H9 (cell line): ENCODE measurements around the gene KRCC1. TPM values are rescaled to one million over a fixed set of nuclear protein-coding genes. Genes with fewer than 3 reads are reported as not detected.
A peak's percentile ranks its signal among the peaks of the same experiment; 100 is the strongest.

Experiments used
- DNase-seq: peaks from one replicate; pipeline ENCODE4 v3.0.0-alpha.2; 2017
- H2AFZ ChIP-seq: one replicate; pipeline ENCODE4 v1.6.1; 2013; ENCODE audit warnings: mild to moderate bottlenecking, low read length, control low read depth, moderate library complexity
- H2AK5ac ChIP-seq: 2 replicates; pipeline ENCODE4 v1.6.1; 2013; ENCODE audit warnings: low read length, control low read depth, mixed read lengths; ENCODE audit not compliant: insufficient read length
- H2BK120ac ChIP-seq: one replicate; pipeline ENCODE4 v1.6.1; 2013; ENCODE audit warnings: low read depth, mild to moderate bottlenecking, low read length, control low read depth, inconsistent platforms; ENCODE audit not compliant: poor library complexity, severe bottlenecking
- H2BK12ac ChIP-seq: 2 replicates; pipeline ENCODE4 v1.6.1; 2013; ENCODE audit warnings: low read length, control low read depth, mixed read lengths, low read depth; ENCODE audit not compliant: insufficient read length
- H2BK15ac ChIP-seq: 2 replicates; pipeline ENCODE4 v1.6.1; 2013; ENCODE audit warnings: low read depth, low read length, control low read depth
- H2BK20ac ChIP-seq: one replicate; pipeline ENCODE4 v1.6.1; 2013; ENCODE audit warnings: low read depth, mild to moderate bottlenecking, low read length, control low read depth, inconsistent platforms; ENCODE audit not compliant: poor library complexity, severe bottlenecking
- H2BK5ac ChIP-seq: 2 replicates; pipeline ENCODE4 v1.6.1; 2013; ENCODE audit warnings: low read length, control low read depth, mixed read lengths; ENCODE audit not compliant: insufficient read length
- H3K14ac ChIP-seq: 2 replicates; pipeline ENCODE4 v1.6.1; 2013; ENCODE audit warnings: low read length, control low read depth; ENCODE audit not compliant: insufficient read depth
- H3K18ac ChIP-seq: 2 replicates; pipeline ENCODE4 v1.6.1; 2013; ENCODE audit warnings: low read depth, mild to moderate bottlenecking, mixed read lengths, low read length, control low read depth; ENCODE audit not compliant: insufficient read length
- H3K23ac ChIP-seq: 2 replicates; pipeline ENCODE4 v1.6.1; 2013; ENCODE audit warnings: low read length, control low read depth, mixed read lengths, low read depth; ENCODE audit not compliant: insufficient read length
- H3K23me2 ChIP-seq: 2 replicates; pipeline ENCODE4 v1.6.1; 2013; ENCODE audit warnings: low read depth, mild to moderate bottlenecking, mixed read lengths, low read length, control low read depth; ENCODE audit not compliant: insufficient read length, poor library complexity, severe bottlenecking
- H3K27ac ChIP-seq: 2 replicates; pipeline ENCODE4 v1.5.1; 2013; ENCODE audit warnings: low read length, control low read depth, mixed read lengths, low read depth; ENCODE audit not compliant: insufficient read length
- H3K27me3 ChIP-seq: 2 replicates; pipeline ENCODE4 v1.6.1; 2013; ENCODE audit warnings: low read length, control low read depth, inconsistent platforms; ENCODE audit not compliant: insufficient read depth
- H3K4ac ChIP-seq: 2 replicates; pipeline ENCODE4 v1.6.1; 2013; ENCODE audit warnings: low read depth, mild to moderate bottlenecking, control low read depth, inconsistent platforms, low read length, moderate library complexity
- H3K4me1 ChIP-seq: 2 replicates; pipeline ENCODE4 v1.6.1; 2013; ENCODE audit warnings: low read length, control low read depth, inconsistent platforms; ENCODE audit not compliant: insufficient read depth
- H3K4me2 ChIP-seq: 2 replicates; pipeline ENCODE4 v1.6.1; 2013; ENCODE audit warnings: low read length, control low read depth, mixed read lengths; ENCODE audit not compliant: insufficient read length, insufficient read depth
- H3K56ac ChIP-seq: 2 replicates; pipeline ENCODE4 v1.6.1; 2013; ENCODE audit warnings: low read depth, mild to moderate bottlenecking, mixed read lengths, low read length, control low read depth; ENCODE audit not compliant: insufficient read length
- H3K79me1 ChIP-seq: 2 replicates; pipeline ENCODE4 v1.6.1; 2013; ENCODE audit warnings: low read depth, mild to moderate bottlenecking, moderate library complexity, low read length, control low read depth, inconsistent platforms; ENCODE audit not compliant: insufficient read depth, poor library complexity, severe bottlenecking
- H3K79me2 ChIP-seq: 2 replicates; pipeline ENCODE4 v1.6.1; 2013; ENCODE audit warnings: low read length, control low read depth, inconsistent platforms; ENCODE audit not compliant: insufficient read depth
- H3K9ac ChIP-seq: 2 replicates; pipeline ENCODE4 v1.6.1; 2013; ENCODE audit warnings: low read length, control low read depth, mixed read lengths; ENCODE audit not compliant: insufficient read length; ENCODE audit errors: extremely low read depth
- H3K9me3 ChIP-seq: one replicate; pipeline ENCODE4 v1.6.1; 2013; ENCODE audit warnings: low read depth, low read length, inconsistent platforms; ENCODE audit not compliant: control insufficient read depth
- H3T11ph ChIP-seq: one replicate; pipeline ENCODE4 v1.6.1; 2013; ENCODE audit warnings: mild to moderate bottlenecking, low read length, control low read depth, inconsistent platforms
- H4K20me1 ChIP-seq: one replicate; pipeline ENCODE4 v1.6.1; 2013; ENCODE audit not compliant: control insufficient read depth, insufficient read length, insufficient read depth
- H4K5ac ChIP-seq: 2 replicates; pipeline ENCODE4 v1.6.1; 2013; ENCODE audit warnings: low read depth, mild to moderate bottlenecking, mixed read lengths, low read length, control low read depth; ENCODE audit not compliant: insufficient read length
- H4K8ac ChIP-seq: replicated peaks from 2 replicates; pipeline ENCODE4 v1.6.1; 2013; ENCODE audit warnings: low read length, control low read depth, mixed read lengths, low read depth; ENCODE audit not compliant: insufficient read length
- H4K91ac ChIP-seq: 2 replicates; pipeline ENCODE4 v1.6.1; 2013; ENCODE audit warnings: low read depth, mild to moderate bottlenecking, moderate library complexity, mixed read lengths, low read length, control low read depth; ENCODE audit not compliant: insufficient read length
- H3K27ac Mint-ChIP-seq, 3 experiments: 2 replicates in 2 of 3; 3 replicates in 1 of 3; pipeline ENCODE4 v1.8.0; 2020 to 2021; ENCODE audit warnings: mixed read lengths in 3 of 3, mild to moderate bottlenecking in 1 of 3, moderate library complexity in 1 of 3
- H3K27me3 Mint-ChIP-seq: 2 replicates; pipeline ENCODE4 v1.8.0; 2021; ENCODE audit warnings: low read depth, mild to moderate bottlenecking, moderate library complexity, mixed read lengths
- H3K36me3 Mint-ChIP-seq, 3 experiments: 2 replicates in 2 of 3; 3 replicates in 1 of 3; pipeline ENCODE4 v1.8.0; 2020 to 2021; ENCODE audit warnings: low read depth in 3 of 3, mixed read lengths in 3 of 3; ENCODE audit not compliant: insufficient read depth in 1 of 3
- H3K4me1 Mint-ChIP-seq, 2 experiments: 2 replicates each; pipeline ENCODE4 v1.8.0; 2020; ENCODE audit warnings: mixed read lengths in 2 of 2
- H3K4me3 Mint-ChIP-seq, 2 experiments: 2 replicates in 1 of 2; 3 replicates in 1 of 2; pipeline ENCODE4 v1.8.0; 2020 to 2021; ENCODE audit warnings: mild to moderate bottlenecking in 2 of 2, mixed read lengths in 2 of 2, moderate library complexity in 1 of 2
- H3K9me3 Mint-ChIP-seq, 2 experiments: 2 replicates in 1 of 2; 3 replicates in 1 of 2; pipeline ENCODE4 v1.8.0; 2020; ENCODE audit warnings: mild to moderate bottlenecking in 2 of 2, mixed read lengths in 2 of 2, moderate library complexity in 1 of 2
- CTCF ChIP-seq: fragments of 200-600 bp; sonication (generic); conservative IDR thresholded peaks from 3 replicates; pipeline ENCODE4 v1.8.0; 2021; ENCODE audit warnings: antibody characterized with exemption, mild to moderate bottlenecking
- WGBS: extraction: QIAGEN DNeasy Blood & Tissue Kit; methylation state at CpG from one replicate; pipeline ENCODE4 v1.1.7; 2013; ENCODE audit warnings: missing lambda C conversion rate, low lambda C conversion rate, mixed read lengths; ENCODE audit not compliant: insufficient read length; ENCODE audit errors: extremely low coverage; 5-methylcytosine and 5-hydroxymethylcytosine counted together
- total RNA-seq: library from RNA; stranded (reverse); gene quantifications from 2 replicates; pipeline ENCODE4 v1.2.1, GENCODE V29; 2021

KRCC1 gene
- total RNA-seq, 1 experiment from 2014 or later, result 8.2 TPM

GRCh38 chr2:88049622-88050021, 6.0 kb downstream of the KRCC1 start:
- no peak overlapping the region for H2BK120ac ChIP-seq
- H3K4me2 ChIP-seq, result no peak overlapping the region
- no CpG with 5 or more reads among the region's 1 CpG for WGBS
- H3K79me2 ChIP-seq, result no peaks in the 10 kb centered on the region; the same call in 1 of the 2 replicates
- H3K27me3 ChIP-seq, result no peaks in the 10 kb centered on the region
- H3K4me3 Mint-ChIP-seq, result no peak overlapping the region
- no peaks in the 10 kb centered on the region for H3K9me3 ChIP-seq
- no peaks in the 10 kb centered on the region for H3K27me3 Mint-ChIP-seq
- H3K4ac ChIP-seq, result no peak overlapping the region
- H3K4me1 Mint-ChIP-seq, result peaks cover 16% of the 10 kb centered on the region in 2 experiments
- H2BK12ac ChIP-seq, result no peak overlapping the region
- no peak overlapping the region for H2BK15ac ChIP-seq
- H3K4me1 ChIP-seq, result no peaks in the 10 kb centered on the region; the same call in 1 of the 2 replicates
- no peak overlapping the region for H4K8ac ChIP-seq
- H3K79me1 ChIP-seq, result peaks cover 3% of the 10 kb centered on the region
- H4K91ac ChIP-seq, result no peak overlapping the region
- H3K36me3 Mint-ChIP-seq, result peaks cover 3 to 13% (median 3%) of the 10 kb centered on the region in 3 experiments; a peak in 4 of 7 replicates
- H2AK5ac ChIP-seq, result no peak overlapping the region
- no peak overlapping the region for H3K14ac ChIP-seq
- no peaks in the 10 kb centered on the region; a peak in 1 of 5 replicates for H3K9me3 Mint-ChIP-seq
- no peak overlapping the region for H3K18ac ChIP-seq
- H3K27ac ChIP-seq, result no peak overlapping the region
- no peak overlapping the region for H3K9ac ChIP-seq
- no peak overlapping the region for H4K5ac ChIP-seq
- H2AFZ ChIP-seq, result no peak overlapping the region
- no peak overlapping the region for H2BK5ac ChIP-seq
- TF ChIP-seq CTCF, result no peak
- no peak overlapping the region for H2BK20ac ChIP-seq
- no peak overlapping the region for H3K23ac ChIP-seq
- no peak for DNase-seq
- no peaks in the 10 kb centered on the region for H3K23me2 ChIP-seq
- no peaks in the 10 kb centered on the region for H4K20me1 ChIP-seq
- no peak overlapping the region for H3T11ph ChIP-seq
- H3K56ac ChIP-seq, result no peak overlapping the region
- H3K27ac Mint-ChIP-seq, result peak overlapping the region in 2 of 3 experiments; percentile 44 to 91; a peak in 3 of 7 replicates
